Islet of Langerhans (tissue), 1 donor: Measurements from ENCODE around the gene VWA5A.

ENCODE experiments used
- FAIRE-seq: peaks from one replicate; lab custom pipeline; 2011; peaks lifted over from hg19 to GRCh38; lab: Jason Lieb, UNC

VWA5A gene

GRCh38 chr11:124170801-124171586 is 55.7 kb downstream of the VWA5A start:
- FAIRE-seq: no peak

- no peak for FAIRE-seq
Measured at GRCh38 chr11:124172101-124172500, 56.9 kb downstream of the VWA5A start.

- FAIRE-seq: peak; percentile 73
Measured at GRCh38 chr11:124172599-124172998, 57.3 kb downstream of the VWA5A start.

- FAIRE-seq: peak; percentile 100
Measured at GRCh38 chr11:124174001-124174583, 58.8 kb downstream of the VWA5A start.

- FAIRE-seq: no peak
Measured at GRCh38 chr11:124176925-124177715, 61.9 kb downstream of the VWA5A start.

GRCh38 chr11:124179310-124179709 is 64.1 kb downstream of the VWA5A start:
- FAIRE-seq: peak; percentile 55

- no peak for FAIRE-seq
Measured at GRCh38 chr11:124183068-124183467, 67.8 kb downstream of the VWA5A start, which contains the start of gene OR10D3. Gene OR10D3, plus strand, starts transcription at chr11:124183345. Its CDS starts 1,925 bp downstream, at chr11:124185270.

GRCh38 chr11:124190298-124191139 is 75.3 kb downstream of the VWA5A start:
- FAIRE-seq: no peak

- peak; percentile 24 for FAIRE-seq
Measured at GRCh38 chr11:124193221-124194010, 78.2 kb downstream of the VWA5A start.

GRCh38 chr11:124194293-124195188 is 79.3 kb downstream of the VWA5A start:
- no peak for FAIRE-seq

GRCh38 chr11:124195189-124195734 is 80.0 kb downstream of the VWA5A start:
- no peak for FAIRE-seq
